Measurements from ENCODE around the gene DUSP16.

The DUSP16 gene

GRCh38 chr12:12519354-12519998 is 43.2 kb downstream of the DUSP16 start:
- Histone ChIP-seq H3K27ac (ENCODE audit: low read depth, low read length) (no peak overlapping the region), H3K4me3 (ENCODE audit: low read depth, low read length) (no peak overlapping the region)

GRCh38 chr12:12518919-12519318 is 43.7 kb downstream of the DUSP16 start:
- H3K27ac ChIP-seq (ENCODE audit: low read depth, low read length), result no peak overlapping the region
- H3K4me3 ChIP-seq (ENCODE audit: low read depth, low read length), result no peak overlapping the region
- no peaks in the 10 kb centered on the region for H3K27me3 ChIP-seq (ENCODE audit: control insufficient read depth, insufficient read depth, low read length)
- peaks cover 40% of the 10 kb centered on the region for H3K4me1 ChIP-seq (ENCODE audit: control insufficient read depth, insufficient read depth, low read length)
- H3K9ac ChIP-seq (ENCODE audit: low read length), result no peak overlapping the region
- H3K9me3 ChIP-seq (ENCODE audit: control insufficient read depth, insufficient read depth, low read depth, low read length), result no peaks in the 10 kb centered on the region
- peaks cover 33% of the 10 kb centered on the region for H3K36me3 ChIP-seq (ENCODE audit: control insufficient read depth, insufficient read depth, low read length)

More at GRCh38 chr12:12519354-12519998, 43.2 kb downstream of the DUSP16 start:
- no peaks in the 10 kb centered on the region for H3K9me3 ChIP-seq (ENCODE audit: control insufficient read depth, insufficient read depth, low read depth, low read length)
- no peaks in the 10 kb centered on the region for H3K27me3 ChIP-seq (ENCODE audit: control insufficient read depth, insufficient read depth, low read length)
- H3K36me3 ChIP-seq (ENCODE audit: control insufficient read depth, insufficient read depth, low read length), result peaks cover 33% of the 10 kb centered on the region
- H3K9ac ChIP-seq (ENCODE audit: low read length), result no peak overlapping the region
- peaks cover 35% of the 10 kb centered on the region for H3K4me1 ChIP-seq (ENCODE audit: control insufficient read depth, insufficient read depth, low read length)

GRCh38 chr12:12518464-12518845 is 44.2 kb downstream of the DUSP16 start:
- no peak overlapping the region for H3K27ac ChIP-seq (ENCODE audit: low read depth, low read length)
- peaks cover 33% of the 10 kb centered on the region for H3K36me3 ChIP-seq (ENCODE audit: control insufficient read depth, insufficient read depth, low read length)
- no peaks in the 10 kb centered on the region for H3K27me3 ChIP-seq (ENCODE audit: control insufficient read depth, insufficient read depth, low read length)
- no peak overlapping the region for H3K4me3 ChIP-seq (ENCODE audit: low read depth, low read length)
- no peak overlapping the region for H3K9ac ChIP-seq (ENCODE audit: low read length)
- H3K4me1 ChIP-seq (ENCODE audit: control insufficient read depth, insufficient read depth, low read length), result peaks cover 42% of the 10 kb centered on the region
- H3K9me3 ChIP-seq (ENCODE audit: control insufficient read depth, insufficient read depth, low read depth, low read length), result no peaks in the 10 kb centered on the region

- Histone ChIP-seq H3K27me3 (ENCODE audit: control insufficient read depth, insufficient read depth, low read length) (no peaks in the 10 kb centered on the region), H3K36me3 (ENCODE audit: control insufficient read depth, insufficient read depth, low read length) (peaks cover 28% of the 10 kb centered on the region), H3K4me3 (ENCODE audit: low read depth, low read length) (no peak overlapping the region), H3K27ac (ENCODE audit: low read depth, low read length) (no peak overlapping the region), H3K4me1 (ENCODE audit: control insufficient read depth, insufficient read depth, low read length) (peaks cover 12% of the 10 kb centered on the region), H3K9me3 (ENCODE audit: control insufficient read depth, insufficient read depth, low read depth, low read length) (no peaks in the 10 kb centered on the region), H3K9ac (ENCODE audit: low read length) (no peak overlapping the region)
Measured at GRCh38 chr12:12513416-12514006, 49.2 kb downstream of the DUSP16 start.

- no peak overlapping the region for H3K4me3 ChIP-seq (ENCODE audit: low read depth, low read length)
- H3K4me1 ChIP-seq (ENCODE audit: control insufficient read depth, insufficient read depth, low read length), result peaks cover 24% of the 10 kb centered on the region
- H3K36me3 ChIP-seq (ENCODE audit: control insufficient read depth, insufficient read depth, low read length), result peaks cover 15% of the 10 kb centered on the region
- no peak overlapping the region for H3K27ac ChIP-seq (ENCODE audit: low read depth, low read length)
- H3K9me3 ChIP-seq (ENCODE audit: control insufficient read depth, insufficient read depth, low read depth, low read length), result no peaks in the 10 kb centered on the region
- H3K9ac ChIP-seq (ENCODE audit: low read length), result no peak overlapping the region
- H3K27me3 ChIP-seq (ENCODE audit: control insufficient read depth, insufficient read depth, low read length), result no peaks in the 10 kb centered on the region
Measured at GRCh38 chr12:12511895-12512711, 50.6 kb downstream of the DUSP16 start.

- H3K36me3 ChIP-seq (ENCODE audit: control insufficient read depth, insufficient read depth, low read length), result peaks cover 9% of the 10 kb centered on the region
- H3K4me1 ChIP-seq (ENCODE audit: control insufficient read depth, insufficient read depth, low read length), result peaks cover 33% of the 10 kb centered on the region
- no peak overlapping the region for H3K9ac ChIP-seq (ENCODE audit: low read length)
- no peaks in the 10 kb centered on the region for H3K9me3 ChIP-seq (ENCODE audit: control insufficient read depth, insufficient read depth, low read depth, low read length)
- H3K27me3 ChIP-seq (ENCODE audit: control insufficient read depth, insufficient read depth, low read length), result no peaks in the 10 kb centered on the region
- H3K4me3 ChIP-seq (ENCODE audit: low read depth, low read length), result no peak overlapping the region
- H3K27ac ChIP-seq (ENCODE audit: low read depth, low read length), result no peak overlapping the region
Measured at GRCh38 chr12:12511021-12511783, 51.5 kb downstream of the DUSP16 start.

- H3K9ac ChIP-seq (ENCODE audit: low read length), result no peak overlapping the region
- peaks cover 40% of the 10 kb centered on the region for H3K4me1 ChIP-seq (ENCODE audit: control insufficient read depth, insufficient read depth, low read length)
- no peak overlapping the region for H3K27ac ChIP-seq (ENCODE audit: low read depth, low read length)
- H3K4me3 ChIP-seq (ENCODE audit: low read depth, low read length), result no peak overlapping the region
- H3K36me3 ChIP-seq (ENCODE audit: control insufficient read depth, insufficient read depth, low read length), result peaks cover 7% of the 10 kb centered on the region; the same call in 1 of the 2 replicates
- no peaks in the 10 kb centered on the region for H3K9me3 ChIP-seq (ENCODE audit: control insufficient read depth, insufficient read depth, low read depth, low read length)
- H3K27me3 ChIP-seq (ENCODE audit: control insufficient read depth, insufficient read depth, low read length), result no peaks in the 10 kb centered on the region
Measured at GRCh38 chr12:12510551-12510950, 52.1 kb downstream of the DUSP16 start.

DNA sequence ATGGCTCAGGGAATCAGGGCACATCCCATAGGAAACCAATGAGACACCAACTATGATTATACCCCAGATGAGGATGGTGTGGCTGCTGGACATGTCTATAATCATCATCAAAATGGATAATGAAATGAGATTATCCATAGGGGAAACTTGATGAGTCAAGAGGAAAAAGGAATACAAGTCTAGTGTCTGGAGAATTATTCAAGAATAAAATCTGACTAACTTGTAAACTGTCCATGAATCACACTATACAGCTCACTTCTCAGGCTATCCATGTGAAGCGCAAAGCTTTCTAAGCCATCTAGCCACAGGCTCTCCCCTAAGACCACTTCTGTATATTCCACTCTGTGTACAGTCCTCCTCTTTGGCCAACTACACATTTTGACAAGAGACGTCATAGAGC is 52.5 kb downstream of the DUSP16 start:
- Histone ChIP-seq H3K4me3 (ENCODE audit: low read depth, low read length) (no peak overlapping the region), H3K27me3 (ENCODE audit: control insufficient read depth, insufficient read depth, low read length) (no peaks in the 10 kb centered on the region), H3K9me3 (ENCODE audit: control insufficient read depth, insufficient read depth, low read depth, low read length) (no peaks in the 10 kb centered on the region), H3K27ac (ENCODE audit: low read depth, low read length) (no peak overlapping the region), H3K36me3 (ENCODE audit: control insufficient read depth, insufficient read depth, low read length) (peaks cover 7% of the 10 kb centered on the region; the same call in 1 of the 2 replicates), H3K4me1 (ENCODE audit: control insufficient read depth, insufficient read depth, low read length) (peaks cover 43% of the 10 kb centered on the region), H3K9ac (ENCODE audit: low read length) (no peak overlapping the region)

DNA sequence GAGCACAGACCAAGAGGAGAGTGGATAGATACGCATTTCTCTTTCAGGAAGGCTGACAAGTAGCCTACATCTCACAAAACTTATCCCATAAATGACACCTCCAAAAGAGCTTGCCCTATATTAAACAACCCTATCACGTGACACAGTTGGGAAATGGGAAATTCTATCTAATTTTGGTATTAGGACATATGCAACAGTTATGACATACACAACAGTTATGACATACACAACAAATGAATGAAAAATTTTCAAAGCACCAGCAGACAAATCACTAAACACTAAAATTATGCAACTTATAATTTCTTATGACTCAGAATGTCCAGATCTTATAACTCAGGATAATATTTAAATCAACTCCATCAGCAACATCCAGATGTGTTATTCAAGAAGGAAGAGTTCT is 54.1 kb downstream of the DUSP16 start:
- H3K36me3 ChIP-seq (ENCODE audit: control insufficient read depth, insufficient read depth, low read length), result peaks cover 7% of the 10 kb centered on the region; the same call in 1 of the 2 replicates
- H3K4me1 ChIP-seq (ENCODE audit: control insufficient read depth, insufficient read depth, low read length), result peaks cover 37% of the 10 kb centered on the region
- H3K4me3 ChIP-seq (ENCODE audit: low read depth, low read length), result no peak overlapping the region
- no peak overlapping the region for H3K27ac ChIP-seq (ENCODE audit: low read depth, low read length)
- H3K9ac ChIP-seq (ENCODE audit: low read length), result no peak overlapping the region
- H3K27me3 ChIP-seq (ENCODE audit: control insufficient read depth, insufficient read depth, low read length), result no peaks in the 10 kb centered on the region
- no peaks in the 10 kb centered on the region for H3K9me3 ChIP-seq (ENCODE audit: control insufficient read depth, insufficient read depth, low read depth, low read length)

- Histone ChIP-seq H3K9me3 (ENCODE audit: control insufficient read depth, insufficient read depth, low read depth, low read length) (no peaks in the 10 kb centered on the region), H3K4me1 (ENCODE audit: control insufficient read depth, insufficient read depth, low read length) (peaks cover 34% of the 10 kb centered on the region), H3K27me3 (ENCODE audit: control insufficient read depth, insufficient read depth, low read length) (no peaks in the 10 kb centered on the region), H3K27ac (ENCODE audit: low read depth, low read length) (peak overlapping the region; percentile 59; the same call in 1 of the 2 replicates), H3K4me3 (ENCODE audit: low read depth, low read length) (no peak overlapping the region), H3K9ac (ENCODE audit: low read length) (no peak overlapping the region), H3K36me3 (ENCODE audit: control insufficient read depth, insufficient read depth, low read length) (peaks cover 5% of the 10 kb centered on the region; the same call in 1 of the 2 replicates)
Measured at GRCh38 chr12:12507121-12507520, 55.5 kb downstream of the DUSP16 start.

All from HUES6 (cell line).